Medulla oblongata (tissue), 1 donor: ENCODE data around the gene BMPR1B.
A peak's percentile ranks its signal among the peaks of the same experiment; 100 is the strongest.

ENCODE experiments used
- DNase-seq: peaks from one replicate; pipeline ENCODE4 v3.0.0-alpha.2; 2015; ENCODE audit errors: extremely low spot score

The BMPR1B gene

DNA sequence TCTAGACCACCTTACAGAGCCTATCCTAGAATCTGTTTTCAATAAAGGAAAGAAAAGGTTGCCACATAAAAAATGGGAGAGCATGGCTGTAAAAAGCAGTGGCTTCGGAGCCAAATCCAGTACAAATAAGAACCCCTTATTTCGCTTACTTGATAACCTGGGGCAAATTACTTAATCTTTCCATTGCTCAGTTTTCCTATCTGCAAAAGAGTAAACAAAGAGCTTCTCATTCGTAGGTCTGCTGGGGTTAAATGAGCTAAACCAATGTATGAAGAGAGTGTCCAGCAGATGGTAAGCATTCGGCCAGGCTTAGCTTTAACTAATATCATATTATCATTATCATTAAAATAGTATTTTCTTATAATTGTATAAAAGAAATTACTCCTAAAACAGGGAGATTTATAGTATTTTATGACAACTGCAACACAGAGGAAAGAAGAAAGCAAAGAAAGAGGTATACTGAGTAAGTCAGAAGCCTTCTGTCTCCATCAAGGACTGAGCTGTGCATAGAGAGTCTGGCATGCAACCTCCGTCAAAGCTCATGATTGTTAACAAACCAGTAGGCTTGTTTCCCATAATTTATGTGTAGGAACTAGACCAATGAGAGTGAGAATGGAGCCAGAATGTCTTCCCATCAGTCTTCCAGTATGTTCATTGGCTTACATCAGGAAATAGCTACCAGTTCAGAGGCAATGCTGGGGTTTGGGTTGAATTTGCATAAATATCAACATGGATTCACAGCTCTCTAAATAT lies 426.1 kb downstream of the BMPR1B start:
- peak; percentile 58 for DNase-seq

DNA sequence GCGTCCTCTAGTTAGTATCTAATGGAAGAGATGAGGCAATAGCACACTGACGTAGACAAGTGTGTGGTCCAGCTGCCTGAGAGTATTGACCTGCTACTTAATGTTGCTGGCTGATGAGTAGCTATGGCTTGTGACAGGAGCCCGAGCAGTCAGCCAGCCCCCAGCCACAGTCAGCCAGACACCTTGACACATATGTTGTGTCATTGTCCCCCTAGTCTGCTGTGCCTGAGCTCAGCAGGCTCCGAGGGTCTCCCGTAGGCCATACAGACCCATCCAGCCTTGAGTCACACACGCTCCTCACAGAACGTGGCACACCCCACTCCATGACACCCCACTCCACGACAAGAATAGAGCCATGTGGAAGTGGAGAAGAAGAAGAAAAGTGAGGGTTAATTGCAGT lies 428.9 kb downstream of the BMPR1B start:
- DNase-seq = no peak

DNA sequence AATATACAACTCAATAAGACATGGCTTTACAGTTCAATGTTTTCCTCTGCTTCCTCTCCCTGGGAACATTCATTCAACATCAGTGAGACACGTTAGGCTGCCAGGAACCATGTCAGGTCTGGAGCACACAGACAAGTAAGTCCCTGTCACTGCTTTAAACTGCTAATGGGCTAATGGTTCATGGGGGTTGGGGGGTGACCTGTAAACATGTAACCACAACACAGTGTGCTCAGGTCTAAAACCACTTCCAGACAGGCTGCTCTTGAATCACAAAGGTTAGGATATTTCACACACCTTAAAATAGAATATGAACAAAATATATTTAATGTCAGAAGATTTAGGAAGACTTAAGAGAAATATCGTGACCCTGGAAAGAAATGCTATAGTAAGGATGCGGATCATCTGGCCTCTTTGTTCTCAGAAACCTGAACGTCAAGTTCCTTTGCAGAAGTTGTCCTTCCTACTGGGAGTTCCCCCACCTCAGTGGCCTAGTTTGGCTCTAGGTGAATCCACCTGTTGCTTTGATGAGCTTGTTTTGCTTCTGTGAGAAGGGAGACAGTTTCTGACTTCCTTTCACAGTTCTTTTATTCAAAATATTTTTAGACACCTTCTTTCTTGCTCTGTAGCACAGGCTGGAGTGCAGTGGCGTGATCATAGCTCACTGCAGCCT lies 431.1 kb downstream of the BMPR1B start:
- no peak for DNase-seq

DNA sequence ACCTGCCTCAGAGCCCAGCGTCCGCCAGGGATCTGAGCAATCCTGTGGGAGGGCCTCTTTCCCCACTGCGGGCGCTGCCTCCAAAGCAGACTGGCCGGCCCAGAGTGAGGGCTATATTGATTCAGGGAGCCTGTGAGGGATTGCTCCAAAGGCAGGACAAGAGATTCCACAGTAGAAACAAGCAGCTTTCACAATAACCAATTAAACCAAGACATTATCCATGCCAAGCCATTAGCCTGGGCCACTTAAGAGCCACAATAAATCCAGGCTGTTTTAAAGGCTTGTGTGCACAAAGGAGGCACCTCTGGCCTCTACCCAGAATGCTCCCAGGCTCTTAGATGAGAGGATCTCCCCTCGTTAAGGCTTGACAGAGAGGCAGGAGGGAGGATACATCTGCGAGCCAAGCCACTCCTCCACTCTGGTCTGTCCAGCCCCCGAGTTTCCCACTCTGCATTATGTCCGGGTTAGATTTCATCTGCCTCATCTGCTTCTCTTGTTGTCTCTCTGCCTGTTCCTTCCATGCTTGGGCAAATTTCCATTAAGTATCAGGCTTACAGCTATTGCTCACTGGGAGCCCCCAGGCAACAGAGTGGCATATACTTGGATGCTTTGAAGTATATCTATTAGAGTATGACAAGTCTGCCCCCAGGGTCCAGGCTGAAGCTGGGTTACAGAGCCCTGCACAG lies 433.1 kb downstream of the BMPR1B start:
- peak; percentile 64 for DNase-seq

DNA sequence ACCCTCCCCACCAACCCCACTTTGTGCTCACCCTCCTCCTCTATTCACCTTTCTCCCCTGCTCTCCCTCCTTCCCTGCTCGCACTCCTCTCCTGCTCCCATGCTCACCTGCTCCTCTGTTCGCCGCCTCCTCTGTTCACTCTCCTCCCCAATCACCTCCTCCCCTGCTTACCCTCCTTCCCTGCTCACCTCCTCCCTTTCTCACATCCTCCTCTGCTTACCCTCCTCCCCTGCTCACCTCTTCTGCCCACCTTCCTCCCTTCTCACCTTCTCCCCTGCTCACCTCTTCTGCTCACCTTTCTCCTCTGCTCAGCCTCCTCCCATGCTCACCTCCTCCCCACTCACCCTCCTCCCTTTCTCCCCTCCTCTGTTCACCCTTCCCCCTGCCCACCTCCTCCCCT lies 433.8 kb downstream of the BMPR1B start:
- DNase-seq = no peak

DNA sequence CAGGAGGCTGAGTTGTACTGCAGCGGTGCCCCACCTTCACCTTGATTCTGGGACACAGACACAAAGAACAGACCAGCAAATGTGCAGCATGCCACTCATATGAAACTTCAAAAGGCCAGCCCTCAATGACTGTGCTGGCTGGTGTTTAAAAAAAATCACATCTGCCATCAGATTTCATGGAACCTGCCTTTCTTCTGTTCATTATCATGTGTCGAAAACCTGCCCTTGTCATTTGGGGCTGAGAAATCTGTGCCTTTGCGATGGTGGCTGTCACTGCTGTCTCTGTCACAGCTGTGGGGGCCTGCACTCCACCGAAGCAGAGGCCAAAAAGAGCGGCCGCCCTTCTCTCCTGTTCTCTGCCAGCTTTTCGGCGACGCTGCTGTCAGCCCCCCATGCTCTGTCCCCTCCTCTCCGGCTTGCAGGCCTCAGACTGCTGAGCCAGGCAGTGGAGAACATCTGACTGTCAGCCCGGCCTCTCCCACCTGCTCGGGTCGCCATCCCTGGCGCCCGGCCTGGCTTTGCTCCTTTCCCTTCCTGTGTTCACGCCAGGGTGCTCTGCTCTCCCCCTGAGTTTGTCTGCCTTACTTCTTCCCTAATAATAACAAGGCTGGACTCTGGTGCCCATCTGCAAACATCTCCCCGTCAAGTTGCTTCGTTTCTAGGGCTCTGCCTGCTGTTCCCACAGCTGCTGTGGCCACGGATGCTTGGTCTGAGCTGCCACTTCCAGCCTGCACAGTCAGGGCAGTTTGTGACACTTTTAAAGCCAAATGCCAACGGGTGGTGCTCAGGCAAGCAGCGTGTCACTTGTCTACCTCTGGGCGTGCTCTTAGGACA lies 435.9 kb downstream of the BMPR1B start:
- no peak for DNase-seq

DNA sequence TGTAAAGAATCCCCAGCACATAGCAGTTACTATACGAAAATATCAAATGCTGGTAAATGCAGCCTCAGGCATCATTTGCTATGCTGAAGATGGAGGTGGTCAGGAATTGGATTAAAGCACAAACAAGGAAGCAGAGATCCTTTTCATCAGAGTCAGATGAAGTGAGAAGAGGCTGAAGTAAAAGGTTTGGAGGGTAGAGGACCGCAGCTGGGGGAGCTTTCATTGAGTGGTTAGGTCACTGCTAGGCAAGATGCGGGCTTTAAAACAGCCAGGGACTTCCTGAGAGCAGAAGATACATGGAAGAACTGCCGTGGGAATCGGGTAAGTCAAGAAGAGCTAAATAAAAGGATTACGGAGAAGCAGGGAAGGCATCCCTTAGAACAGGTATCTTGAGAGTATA lies 439.6 kb downstream of the BMPR1B start:
- DNase-seq = no peak

DNA sequence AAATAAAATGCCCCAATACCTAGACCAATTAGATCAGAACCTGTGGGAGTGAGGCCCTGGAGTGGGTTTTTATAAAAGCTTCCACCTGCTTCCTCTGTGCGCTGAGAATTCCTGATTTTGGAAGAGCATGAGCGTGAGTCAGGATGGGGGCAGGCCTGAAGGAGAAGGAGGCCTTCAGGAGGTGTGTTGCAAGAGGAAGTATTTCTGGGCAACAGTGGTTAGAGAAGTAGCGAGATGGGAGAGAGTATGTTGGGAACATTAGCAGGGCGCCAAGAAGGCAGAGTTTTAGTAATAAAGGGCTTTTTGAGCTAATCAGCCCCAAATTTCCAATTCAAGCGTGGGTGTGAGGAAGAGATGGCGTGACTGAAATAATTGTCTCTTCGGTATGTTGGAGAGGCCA lies 441.2 kb downstream of the BMPR1B start:
- DNase-seq = no peak

DNA sequence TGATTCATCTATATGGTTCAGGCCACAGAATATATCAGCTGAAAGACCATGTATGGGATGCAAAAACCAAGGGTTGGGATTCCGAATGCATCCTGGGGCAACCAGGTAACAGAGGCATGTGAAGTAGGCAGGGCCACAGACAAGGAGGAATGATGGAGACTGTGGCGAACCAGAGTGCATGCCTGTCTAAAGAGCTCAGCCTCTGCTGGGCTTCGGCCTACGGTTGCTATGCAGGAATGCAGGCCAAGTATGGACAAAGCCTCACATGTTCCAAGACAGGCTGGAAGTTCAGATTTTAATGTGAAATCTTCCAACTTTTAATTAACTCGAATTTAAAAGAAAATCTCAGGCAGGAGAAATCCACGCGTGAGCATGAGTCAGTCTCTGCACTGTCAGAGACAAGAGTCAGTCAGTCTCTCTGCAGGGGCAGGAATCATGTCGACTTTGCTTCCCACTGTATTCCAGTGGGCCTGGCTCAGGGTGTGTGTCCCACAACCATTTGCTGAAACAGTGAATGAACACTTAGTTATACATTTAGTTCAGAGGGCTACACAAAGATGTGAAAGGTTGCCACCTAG lies 446.6 kb downstream of the BMPR1B start:
- no peak for DNase-seq

DNA sequence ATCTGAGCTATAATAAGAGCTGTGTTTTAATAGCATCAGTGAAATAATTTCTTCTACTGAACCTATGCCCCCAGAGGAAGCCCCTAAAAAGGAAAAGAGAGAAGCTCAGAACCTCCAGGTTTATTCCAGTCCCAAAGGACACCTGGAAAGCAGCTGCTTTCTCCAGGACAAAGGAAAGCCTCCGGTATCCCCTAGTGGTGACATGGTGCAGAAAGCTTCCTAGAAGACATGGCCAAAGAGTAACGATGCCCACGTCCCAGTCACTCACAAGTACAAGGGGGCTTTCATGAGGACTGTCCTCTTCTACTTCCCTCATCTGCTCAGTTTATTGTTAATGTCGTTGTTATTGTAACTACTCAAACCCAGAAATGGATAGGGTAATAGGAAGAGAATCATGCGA lies 447.1 kb downstream of the BMPR1B start:
- DNase-seq = peak; percentile 69
